Measurements from ENCODE around the gene USP17L28. TPM values are rescaled to one million over a fixed set of nuclear protein-coding genes. Genes with fewer than 3 reads are reported as not detected.
"Not testable (repeated sequence)": the region's sequence is repeated elsewhere in the genome, so short reads cannot be mapped to it uniquely, and the experiment has no call there.

Gene USP17L28, protein sequence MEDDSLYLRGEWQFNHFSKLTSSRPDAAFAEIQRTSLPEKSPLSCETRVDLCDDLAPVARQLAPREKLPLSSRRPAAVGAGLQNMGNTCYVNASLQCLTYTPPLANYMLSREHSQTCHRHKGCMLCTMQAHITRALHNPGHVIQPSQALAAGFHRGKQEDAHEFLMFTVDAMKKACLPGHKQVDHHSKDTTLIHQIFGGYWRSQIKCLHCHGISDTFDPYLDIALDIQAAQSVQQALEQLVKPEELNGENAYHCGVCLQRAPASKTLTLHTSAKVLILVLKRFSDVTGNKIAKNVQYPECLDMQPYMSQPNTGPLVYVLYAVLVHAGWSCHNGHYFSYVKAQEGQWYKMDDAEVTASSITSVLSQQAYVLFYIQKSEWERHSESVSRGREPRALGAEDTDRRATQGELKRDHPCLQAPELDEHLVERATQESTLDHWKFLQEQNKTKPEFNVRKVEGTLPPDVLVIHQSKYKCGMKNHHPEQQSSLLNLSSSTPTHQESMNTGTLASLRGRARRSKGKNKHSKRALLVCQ
- not detected for polyA plus RNA-seq (2013, experiment 1 of 2)
- not detected for polyA plus RNA-seq (2013, experiment 2 of 2)

DNA sequence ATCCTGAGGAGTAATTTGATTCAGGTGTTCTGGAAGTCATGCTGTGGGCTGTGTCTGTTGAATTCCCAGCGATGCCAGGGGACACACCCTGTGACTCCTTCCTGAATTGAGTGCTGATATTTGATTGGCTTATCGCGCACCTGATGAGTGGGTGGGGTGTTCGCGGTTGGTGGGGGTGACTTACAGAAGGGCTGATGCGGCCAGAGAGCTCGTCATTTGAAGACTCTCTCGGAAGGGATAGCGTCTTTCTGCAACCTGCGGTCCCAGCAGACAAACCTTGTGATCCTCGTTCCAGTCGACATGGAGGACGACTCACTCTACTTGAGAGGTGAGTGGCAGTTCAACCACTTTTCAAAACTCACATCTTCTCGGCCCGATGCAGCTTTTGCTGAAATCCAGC is at the start of gene USP17L28:
Gene USP17L28 (plus strand): TSS at position 301 of the 400 bp plus-strand sequence. CDS start 0 bp downstream, at position 301.
- not testable (repeated sequence) for H3K4me3 ChIP-seq (ENCODE audit: low read length); H3K36me3 ChIP-seq (ENCODE audit: insufficient read depth, low read length); H3K9ac ChIP-seq (ENCODE audit: low read depth, low read length); H3K27ac ChIP-seq (ENCODE audit: low read depth, low read length); H3K27me3 ChIP-seq (ENCODE audit: insufficient read depth, low read length); H3K4me1 ChIP-seq (ENCODE audit: insufficient read depth, low read length); H3K9me3 ChIP-seq (ENCODE audit: insufficient read depth, low read depth, low read length)
- WGBS: no CpG with 5 or more reads among the region's 15 CpGs

GRCh38 chr4:9324191-9324590 is 24.5 kb upstream of the USP17L28 start:
- H3K9me3 ChIP-seq (ENCODE audit: insufficient read depth, low read depth, low read length); H3K9ac ChIP-seq (ENCODE audit: low read depth, low read length); H3K27ac ChIP-seq (ENCODE audit: low read depth, low read length); H3K36me3 ChIP-seq (ENCODE audit: insufficient read depth, low read length); H3K4me1 ChIP-seq (ENCODE audit: insufficient read depth, low read length); H3K27me3 ChIP-seq (ENCODE audit: insufficient read depth, low read length); H3K4me3 ChIP-seq (ENCODE audit: low read length): not testable (repeated sequence)
- WGBS: 71% methylated on average over 4 of the region's 13 CpGs

DNA sequence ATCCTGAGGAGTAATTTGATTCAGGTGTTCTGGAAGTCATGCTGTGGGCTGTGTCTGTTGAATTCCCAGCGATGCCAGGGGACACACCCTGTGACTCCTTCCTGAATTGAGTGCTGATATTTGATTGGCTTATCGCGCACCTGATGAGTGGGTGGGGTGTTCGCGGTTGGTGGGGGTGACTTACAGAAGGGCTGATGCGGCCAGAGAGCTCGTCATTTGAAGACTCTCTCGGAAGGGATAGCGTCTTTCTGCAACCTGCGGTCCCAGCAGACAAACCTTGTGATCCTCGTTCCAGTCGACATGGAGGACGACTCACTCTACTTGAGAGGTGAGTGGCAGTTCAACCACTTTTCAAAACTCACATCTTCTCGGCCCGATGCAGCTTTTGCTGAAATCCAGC is 23.8 kb upstream of the USP17L28 start, which contains the start of gene USP17L24:
Gene USP17L24 (plus strand): TSS at position 301 of the 400 bp plus-strand sequence. CDS start 0 bp downstream, at position 301.
- H3K4me1 ChIP-seq (ENCODE audit: insufficient read depth, low read length); H3K9ac ChIP-seq (ENCODE audit: low read depth, low read length): not testable (repeated sequence)
- no CpG with 5 or more reads among the region's 15 CpGs for WGBS

DNA sequence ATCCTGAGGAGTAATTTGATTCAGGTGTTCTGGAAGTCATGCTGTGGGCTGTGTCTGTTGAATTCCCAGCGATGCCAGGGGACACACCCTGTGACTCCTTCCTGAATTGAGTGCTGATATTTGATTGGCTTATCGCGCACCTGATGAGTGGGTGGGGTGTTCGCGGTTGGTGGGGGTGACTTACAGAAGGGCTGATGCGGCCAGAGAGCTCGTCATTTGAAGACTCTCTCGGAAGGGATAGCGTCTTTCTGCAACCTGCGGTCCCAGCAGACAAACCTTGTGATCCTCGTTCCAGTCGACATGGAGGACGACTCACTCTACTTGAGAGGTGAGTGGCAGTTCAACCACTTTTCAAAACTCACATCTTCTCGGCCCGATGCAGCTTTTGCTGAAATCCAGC is 19.1 kb upstream of the USP17L28 start, which contains the start of gene USP17L25:
Gene USP17L25 (plus strand): TSS at position 301 of the 400 bp plus-strand sequence. CDS start 0 bp downstream, at position 301.
- WGBS: no CpG with 5 or more reads among the region's 15 CpGs
- not testable (repeated sequence) for H3K9ac ChIP-seq (ENCODE audit: low read depth, low read length); H3K9me3 ChIP-seq (ENCODE audit: insufficient read depth, low read depth, low read length); H3K36me3 ChIP-seq (ENCODE audit: insufficient read depth, low read length); H3K27me3 ChIP-seq (ENCODE audit: insufficient read depth, low read length); H3K4me3 ChIP-seq (ENCODE audit: low read length); H3K4me1 ChIP-seq (ENCODE audit: insufficient read depth, low read length); H3K27ac ChIP-seq (ENCODE audit: low read depth, low read length)

More for the DNA sequence above, 23.8 kb upstream of the USP17L28 start, which contains the start of gene USP17L24:
- H3K27me3 ChIP-seq (ENCODE audit: insufficient read depth, low read length); H3K36me3 ChIP-seq (ENCODE audit: insufficient read depth, low read length); H3K9me3 ChIP-seq (ENCODE audit: insufficient read depth, low read depth, low read length); H3K27ac ChIP-seq (ENCODE audit: low read depth, low read length); H3K4me3 ChIP-seq (ENCODE audit: low read length): not testable (repeated sequence)

- H3K4me3 ChIP-seq (ENCODE audit: low read length); H3K4me1 ChIP-seq (ENCODE audit: insufficient read depth, low read length); H3K36me3 ChIP-seq (ENCODE audit: insufficient read depth, low read length); H3K9me3 ChIP-seq (ENCODE audit: insufficient read depth, low read depth, low read length); H3K9ac ChIP-seq (ENCODE audit: low read depth, low read length); H3K27me3 ChIP-seq (ENCODE audit: insufficient read depth, low read length); H3K27ac ChIP-seq (ENCODE audit: low read depth, low read length): not testable (repeated sequence)
- no CpG with 5 or more reads among the region's 15 CpGs for WGBS
Measured at GRCh38 chr4:9334358-9334757, 14.3 kb upstream of the USP17L28 start, which contains the start of gene USP17L26. Gene USP17L26 (plus strand): TSS chr4:9334658. CDS start chr4:9334658, 0 bp downstream.

- not testable (repeated sequence) for H3K4me3 ChIP-seq (ENCODE audit: low read length); H3K9me3 ChIP-seq (ENCODE audit: insufficient read depth, low read depth, low read length); H3K27me3 ChIP-seq (ENCODE audit: insufficient read depth, low read length); H3K4me1 ChIP-seq (ENCODE audit: insufficient read depth, low read length); H3K9ac ChIP-seq (ENCODE audit: low read depth, low read length); H3K36me3 ChIP-seq (ENCODE audit: insufficient read depth, low read length); H3K27ac ChIP-seq (ENCODE audit: low read depth, low read length)
- no CpG with 5 or more reads among the region's 15 CpGs for WGBS
Measured at GRCh38 chr4:9339103-9339502, 9.6 kb upstream of the USP17L28 start, which contains the start of gene USP17L5. Gene USP17L5 (plus strand): TSS chr4:9339403. CDS start chr4:9339403, 0 bp downstream.

- not testable (repeated sequence) for H3K36me3 ChIP-seq (ENCODE audit: insufficient read depth, low read length); H3K27ac ChIP-seq (ENCODE audit: low read depth, low read length); H3K27me3 ChIP-seq (ENCODE audit: insufficient read depth, low read length); H3K9ac ChIP-seq (ENCODE audit: low read depth, low read length); H3K4me3 ChIP-seq (ENCODE audit: low read length); H3K4me1 ChIP-seq (ENCODE audit: insufficient read depth, low read length); H3K9me3 ChIP-seq (ENCODE audit: insufficient read depth, low read depth, low read length)
- WGBS: no CpG with 5 or more reads among the region's 15 CpGs
Measured at GRCh38 chr4:9343848-9344247, 4.8 kb upstream of the USP17L28 start, which contains the start of gene USP17L27. Gene USP17L27 (plus strand): TSS chr4:9344148. CDS start chr4:9344148, 0 bp downstream.

- not testable (repeated sequence) for H3K9me3 ChIP-seq (ENCODE audit: insufficient read depth, low read depth, low read length); H3K27ac ChIP-seq (ENCODE audit: low read depth, low read length); H3K4me3 ChIP-seq (ENCODE audit: low read length); H3K4me1 ChIP-seq (ENCODE audit: insufficient read depth, low read length); H3K27me3 ChIP-seq (ENCODE audit: insufficient read depth, low read length); H3K9ac ChIP-seq (ENCODE audit: low read depth, low read length); H3K36me3 ChIP-seq (ENCODE audit: insufficient read depth, low read length)
- no CpG with 5 or more reads among the region's 18 CpGs for WGBS
Measured at GRCh38 chr4:9350866-9351265, 2.2 kb downstream of the USP17L28 start.

DNA sequence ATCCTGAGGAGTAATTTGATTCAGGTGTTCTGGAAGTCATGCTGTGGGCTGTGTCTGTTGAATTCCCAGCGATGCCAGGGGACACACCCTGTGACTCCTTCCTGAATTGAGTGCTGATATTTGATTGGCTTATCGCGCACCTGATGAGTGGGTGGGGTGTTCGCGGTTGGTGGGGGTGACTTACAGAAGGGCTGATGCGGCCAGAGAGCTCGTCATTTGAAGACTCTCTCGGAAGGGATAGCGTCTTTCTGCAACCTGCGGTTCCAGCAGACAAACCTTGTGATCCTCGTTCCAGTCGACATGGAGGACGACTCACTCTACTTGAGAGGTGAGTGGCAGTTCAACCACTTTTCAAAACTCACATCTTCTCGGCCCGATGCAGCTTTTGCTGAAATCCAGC is 4.6 kb downstream of the USP17L28 start, which contains the start of gene USP17L29:
Gene USP17L29 (plus strand): TSS at position 301 of the 400 bp plus-strand sequence. CDS start 0 bp downstream, at position 301.
- not testable (repeated sequence) for H3K36me3 ChIP-seq (ENCODE audit: insufficient read depth, low read length); H3K9ac ChIP-seq (ENCODE audit: low read depth, low read length); H3K4me3 ChIP-seq (ENCODE audit: low read length); H3K9me3 ChIP-seq (ENCODE audit: insufficient read depth, low read depth, low read length); H3K27me3 ChIP-seq (ENCODE audit: insufficient read depth, low read length); H3K4me1 ChIP-seq (ENCODE audit: insufficient read depth, low read length); H3K27ac ChIP-seq (ENCODE audit: low read depth, low read length)
- WGBS: no CpG with 5 or more reads among the region's 15 CpGs

DNA sequence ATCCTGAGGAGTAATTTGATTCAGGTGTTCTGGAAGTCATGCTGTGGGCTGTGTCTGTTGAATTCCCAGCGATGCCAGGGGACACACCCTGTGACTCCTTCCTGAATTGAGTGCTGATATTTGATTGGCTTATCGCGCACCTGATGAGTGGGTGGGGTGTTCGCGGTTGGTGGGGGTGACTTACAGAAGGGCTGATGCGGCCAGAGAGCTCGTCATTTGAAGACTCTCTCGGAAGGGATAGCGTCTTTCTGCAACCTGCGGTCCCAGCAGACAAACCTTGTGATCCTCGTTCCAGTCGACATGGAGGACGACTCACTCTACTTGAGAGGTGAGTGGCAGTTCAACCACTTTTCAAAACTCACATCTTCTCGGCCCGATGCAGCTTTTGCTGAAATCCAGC is 14.1 kb downstream of the USP17L28 start, which contains the start of gene USP17L30:
Gene USP17L30 (plus strand): TSS at position 301 of the 400 bp plus-strand sequence. CDS start 0 bp downstream, at position 301.
- H3K4me1 ChIP-seq (ENCODE audit: insufficient read depth, low read length); H3K36me3 ChIP-seq (ENCODE audit: insufficient read depth, low read length); H3K9ac ChIP-seq (ENCODE audit: low read depth, low read length); H3K27ac ChIP-seq (ENCODE audit: low read depth, low read length); H3K9me3 ChIP-seq (ENCODE audit: insufficient read depth, low read depth, low read length); H3K4me3 ChIP-seq (ENCODE audit: low read length); H3K27me3 ChIP-seq (ENCODE audit: insufficient read depth, low read length): not testable (repeated sequence)
- WGBS: no CpG with 5 or more reads among the region's 15 CpGs

GRCh38 chr4:9379881-9380280 is 31.2 kb downstream of the USP17L28 start:
- H3K36me3 ChIP-seq (ENCODE audit: insufficient read depth, low read length); H3K27ac ChIP-seq (ENCODE audit: low read depth, low read length); H3K9me3 ChIP-seq (ENCODE audit: insufficient read depth, low read depth, low read length); H3K4me3 ChIP-seq (ENCODE audit: low read length); H3K9ac ChIP-seq (ENCODE audit: low read depth, low read length); H3K27me3 ChIP-seq (ENCODE audit: insufficient read depth, low read length); H3K4me1 ChIP-seq (ENCODE audit: insufficient read depth, low read length): not testable (repeated sequence)
- WGBS: 45% methylated on average over 1 of the region's 1 CpG

Measured in HUES64 (cell line).